Mammary epithelial cell (primary cell): Measurements from ENCODE around the gene HERC3.

Experiments used
- EZH2 ChIP-seq: IDR thresholded peaks from 2 replicates; pipeline ENCODE4 v1.6.1; 2012; ENCODE audit warnings: low read length, inconsistent platforms, borderline replicate concordance
- TF ChIP-seq, protein P1 (sequence below), 2 donors: IDR thresholded peaks in 1 of 2; conservative IDR thresholded peaks in 1 of 2; 2 replicates each; pipeline ENCODE4 v1.5.1; 2011 to 2012; ENCODE audit warnings: inconsistent platforms in 2 of 2, low read length in 2 of 2, mild to moderate bottlenecking in 2 of 2, control low read depth in 1 of 2, low read depth in 1 of 2; ENCODE audit not compliant: insufficient read depth in 1 of 2; ENCODE audit errors: extremely low read depth in 1 of 2

DNA sequence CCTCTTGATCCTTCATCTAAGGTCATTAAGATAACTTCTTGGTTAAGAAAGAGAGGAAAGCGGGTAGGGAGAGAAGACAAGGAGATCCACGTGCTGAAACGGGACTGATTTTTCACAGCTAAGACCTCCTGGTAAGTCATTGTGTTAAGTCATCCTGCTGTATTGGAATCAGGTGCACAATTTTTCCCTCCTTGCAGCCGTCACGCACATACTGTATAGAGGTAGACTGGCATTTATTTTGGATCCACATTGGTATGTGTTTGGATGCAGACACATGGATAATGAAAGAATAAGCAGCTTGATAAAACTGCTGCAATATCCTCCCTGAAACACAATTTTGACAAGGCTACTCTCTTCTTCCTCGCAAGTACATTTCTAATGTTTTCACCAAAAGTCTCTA is 165.5 kb downstream of the HERC3 start:
- TF ChIP-seq, protein P1, sequence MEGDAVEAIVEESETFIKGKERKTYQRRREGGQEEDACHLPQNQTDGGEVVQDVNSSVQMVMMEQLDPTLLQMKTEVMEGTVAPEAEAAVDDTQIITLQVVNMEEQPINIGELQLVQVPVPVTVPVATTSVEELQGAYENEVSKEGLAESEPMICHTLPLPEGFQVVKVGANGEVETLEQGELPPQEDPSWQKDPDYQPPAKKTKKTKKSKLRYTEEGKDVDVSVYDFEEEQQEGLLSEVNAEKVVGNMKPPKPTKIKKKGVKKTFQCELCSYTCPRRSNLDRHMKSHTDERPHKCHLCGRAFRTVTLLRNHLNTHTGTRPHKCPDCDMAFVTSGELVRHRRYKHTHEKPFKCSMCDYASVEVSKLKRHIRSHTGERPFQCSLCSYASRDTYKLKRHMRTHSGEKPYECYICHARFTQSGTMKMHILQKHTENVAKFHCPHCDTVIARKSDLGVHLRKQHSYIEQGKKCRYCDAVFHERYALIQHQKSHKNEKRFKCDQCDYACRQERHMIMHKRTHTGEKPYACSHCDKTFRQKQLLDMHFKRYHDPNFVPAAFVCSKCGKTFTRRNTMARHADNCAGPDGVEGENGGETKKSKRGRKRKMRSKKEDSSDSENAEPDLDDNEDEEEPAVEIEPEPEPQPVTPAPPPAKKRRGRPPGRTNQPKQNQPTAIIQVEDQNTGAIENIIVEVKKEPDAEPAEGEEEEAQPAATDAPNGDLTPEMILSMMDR (conservative IDR thresholded peaks at IDR 0.05 in 1 of 2, IDR thresholded peaks at IDR 0.05 in 1 of 2; ENCODE audit: extremely low read depth in 1 of 2, insufficient read depth in 1 of 2, low read depth in 1 of 2, low read length in 2 of 2), result no peak
- no peak for TF ChIP-seq EZH2
